WERI-Rb-1 (cell line): ENCODE data around the gene MAPKAP1.

Experiments
- DNase-seq: peaks from one replicate; pipeline ENCODE4 v3.0.0-alpha.2; 2020
- H3K27ac ChIP-seq: fragments of 250-450 bp; sonication (Bioruptor Pico); 2 replicates; pipeline ENCODE4 v1.5.1; 2020; ENCODE audit warnings: mild to moderate bottlenecking, moderate library complexity
- H3K27me3 ChIP-seq: fragments of 250-450 bp; sonication (Bioruptor Pico); 2 replicates; pipeline ENCODE4 v1.5.1; 2021; ENCODE audit warnings: mild to moderate bottlenecking, low read depth, moderate library complexity; ENCODE audit not compliant: insufficient read depth, severe bottlenecking
- H3K36me3 ChIP-seq: fragments of 250-450 bp; sonication (Bioruptor Pico); 2 replicates; pipeline ENCODE4 v1.5.1; 2020; ENCODE audit warnings: mild to moderate bottlenecking, moderate library complexity
- H3K4me3 ChIP-seq: 2 replicates; pipeline ENCODE4 v1.5.1; 2011; ENCODE audit warnings: low read depth, mild to moderate bottlenecking, control low read depth, low read length
- H3K9me3 ChIP-seq: fragments of 250-450 bp; sonication (Bioruptor Pico); 2 replicates; pipeline ENCODE4 v1.5.1; 2021; ENCODE audit warnings: mild to moderate bottlenecking, moderate library complexity; ENCODE audit not compliant: severe bottlenecking
- TF ChIP-seq, protein P1 (sequence below): IDR thresholded peaks from 2 replicates; pipeline ENCODE4 v1.5.1; 2011; ENCODE audit warnings: low read depth, mild to moderate bottlenecking, control low read depth, inconsistent platforms, low read length

MAPKAP1 gene

DNA sequence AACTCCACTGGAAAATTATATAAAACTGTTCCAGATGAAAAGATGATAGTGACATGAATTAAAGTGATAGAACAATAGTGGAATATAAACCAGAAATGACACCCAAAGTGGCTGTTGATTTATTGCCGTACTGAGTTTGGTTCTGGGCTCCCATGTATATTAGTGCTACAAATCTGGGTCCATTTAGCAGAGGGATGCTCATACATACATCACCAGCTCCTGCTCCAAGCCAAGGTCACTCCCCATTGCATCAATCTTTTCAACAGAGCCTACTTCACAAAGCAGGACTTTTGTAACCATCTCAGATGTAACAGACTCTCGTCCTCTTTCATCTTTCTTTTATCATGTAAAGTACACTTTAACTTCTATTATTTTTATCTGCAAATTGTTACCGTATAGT lies 236.8 kb downstream of the MAPKAP1 start:
- H3K9me3 ChIP-seq: no peaks in the 10 kb centered on the region
- H3K4me3 ChIP-seq: no peak overlapping the region
- DNase-seq: no peak
- no peaks in the 10 kb centered on the region for H3K27me3 ChIP-seq
- H3K36me3 ChIP-seq: no peaks in the 10 kb centered on the region
- no peak overlapping the region for H3K27ac ChIP-seq
- TF ChIP-seq, protein P1, sequence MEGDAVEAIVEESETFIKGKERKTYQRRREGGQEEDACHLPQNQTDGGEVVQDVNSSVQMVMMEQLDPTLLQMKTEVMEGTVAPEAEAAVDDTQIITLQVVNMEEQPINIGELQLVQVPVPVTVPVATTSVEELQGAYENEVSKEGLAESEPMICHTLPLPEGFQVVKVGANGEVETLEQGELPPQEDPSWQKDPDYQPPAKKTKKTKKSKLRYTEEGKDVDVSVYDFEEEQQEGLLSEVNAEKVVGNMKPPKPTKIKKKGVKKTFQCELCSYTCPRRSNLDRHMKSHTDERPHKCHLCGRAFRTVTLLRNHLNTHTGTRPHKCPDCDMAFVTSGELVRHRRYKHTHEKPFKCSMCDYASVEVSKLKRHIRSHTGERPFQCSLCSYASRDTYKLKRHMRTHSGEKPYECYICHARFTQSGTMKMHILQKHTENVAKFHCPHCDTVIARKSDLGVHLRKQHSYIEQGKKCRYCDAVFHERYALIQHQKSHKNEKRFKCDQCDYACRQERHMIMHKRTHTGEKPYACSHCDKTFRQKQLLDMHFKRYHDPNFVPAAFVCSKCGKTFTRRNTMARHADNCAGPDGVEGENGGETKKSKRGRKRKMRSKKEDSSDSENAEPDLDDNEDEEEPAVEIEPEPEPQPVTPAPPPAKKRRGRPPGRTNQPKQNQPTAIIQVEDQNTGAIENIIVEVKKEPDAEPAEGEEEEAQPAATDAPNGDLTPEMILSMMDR: no peak

DNA sequence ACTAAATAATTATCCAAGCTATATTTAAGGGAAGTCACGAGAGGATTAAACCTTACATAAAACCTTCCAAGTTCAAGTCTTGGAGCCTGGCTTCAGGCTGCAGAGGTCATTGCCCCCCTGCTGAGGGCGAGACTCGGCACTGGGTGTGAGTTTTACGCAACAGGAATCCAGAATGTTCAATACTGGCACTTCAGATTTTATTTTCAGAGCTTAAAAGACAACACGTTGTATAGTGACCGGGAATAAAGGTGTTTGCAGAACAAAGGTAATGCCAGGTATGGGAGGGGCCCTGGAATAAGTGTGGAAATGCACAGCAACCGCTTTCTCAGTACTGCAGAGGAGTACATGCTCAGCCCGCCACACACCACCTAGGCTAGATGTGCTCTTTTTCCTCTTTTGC lies 238.4 kb downstream of the MAPKAP1 start:
- DNase-seq: no peak
- TF ChIP-seq, protein P1: no peak
- Histone ChIP-seq H3K27me3 (no peaks in the 10 kb centered on the region), H3K36me3 (no peaks in the 10 kb centered on the region), H3K9me3 (no peaks in the 10 kb centered on the region), H3K27ac (no peak overlapping the region), H3K4me3 (no peak overlapping the region)

- no peak for DNase-seq
- TF ChIP-seq, protein P1: no peak
- Histone ChIP-seq H3K27ac (no peak overlapping the region), H3K9me3 (no peaks in the 10 kb centered on the region), H3K27me3 (no peaks in the 10 kb centered on the region), H3K36me3 (no peaks in the 10 kb centered on the region), H3K4me3 (no peak overlapping the region)
Measured at GRCh38 chr9:125467116-125467740, 239.8 kb downstream of the MAPKAP1 start.

GRCh38 chr9:125466411-125466810 lies 240.6 kb downstream of the MAPKAP1 start:
- Histone ChIP-seq H3K4me3 (no peak overlapping the region), H3K27me3 (no peaks in the 10 kb centered on the region), H3K36me3 (no peaks in the 10 kb centered on the region), H3K9me3 (no peaks in the 10 kb centered on the region), H3K27ac (no peak overlapping the region)
- DNase-seq: no peak
- TF ChIP-seq, protein P1: no peak

DNA sequence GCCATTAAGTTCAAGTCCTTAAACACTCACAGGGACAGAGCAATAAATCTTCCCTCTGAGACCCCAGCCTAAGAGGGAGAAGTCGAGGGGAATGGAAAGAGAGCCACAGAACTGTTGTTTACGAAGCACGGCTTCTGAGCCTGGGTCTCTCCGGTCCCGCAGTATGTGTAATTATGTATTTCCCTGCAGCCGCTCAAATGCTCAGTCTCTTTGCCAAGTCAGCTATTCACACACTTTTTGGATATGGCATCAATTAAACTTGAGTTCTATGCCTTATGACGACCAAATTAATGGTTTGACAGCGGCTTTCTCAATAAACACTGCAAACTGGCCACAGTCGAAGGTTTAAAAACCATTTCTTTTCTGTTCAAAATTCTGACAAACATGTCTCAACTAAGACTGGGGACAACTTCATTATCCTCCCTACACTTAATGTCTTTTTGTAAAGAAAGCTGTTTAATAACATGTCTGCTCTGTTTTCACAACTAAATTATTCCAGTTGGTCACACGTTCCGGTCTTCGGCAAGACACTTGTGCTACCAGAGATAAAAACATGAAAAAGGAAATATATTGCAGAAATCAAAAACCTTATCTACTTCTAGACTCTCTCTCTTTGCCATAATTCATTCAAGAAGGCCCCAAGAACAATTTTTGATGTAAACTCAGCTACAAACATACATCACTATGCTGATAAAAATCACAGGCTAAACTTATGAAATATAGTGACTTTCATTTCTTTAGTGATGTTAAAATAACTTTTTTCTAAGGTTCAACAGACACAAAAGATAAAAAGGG lies 242.2 kb downstream of the MAPKAP1 start:
- TF ChIP-seq, protein P1: no peak
- no peak for DNase-seq
- Histone ChIP-seq H3K27ac (no peak overlapping the region), H3K27me3 (no peaks in the 10 kb centered on the region), H3K9me3 (no peaks in the 10 kb centered on the region), H3K36me3 (no peaks in the 10 kb centered on the region), H3K4me3 (no peak overlapping the region)
